MM.1S (cell line): ENCODE measurements around the gene RELL1.

Experiments used
- DNase-seq: peaks from one replicate; pipeline ENCODE4 v3.0.0-alpha.2; 2015
- H2AFZ ChIP-seq: fragments of 300-600 bp; sonication (generic); 2 replicates; pipeline ENCODE4 v1.6.0; 2016; ENCODE audit warnings: antibody characterized with exemption, low read length
- H3F3A ChIP-seq: fragments of 300-600 bp; sonication (generic); 2 replicates; pipeline ENCODE4 v1.6.1; 2016; ENCODE audit warnings: mild to moderate bottlenecking, antibody characterized with exemption, low read length, moderate library complexity, mixed read lengths; ENCODE audit not compliant: insufficient read depth
- H3K27ac ChIP-seq: fragments of 300-600 bp; sonication (generic); 2 replicates; pipeline ENCODE4 v1.5.1; 2016; ENCODE audit warnings: mild to moderate bottlenecking, low read length
- H3K27me3 ChIP-seq: fragments of 300-600 bp; sonication (generic); replicated peaks from 2 replicates; pipeline ENCODE4 v1.6.0; 2016; ENCODE audit warnings: low read length; ENCODE audit not compliant: insufficient read depth
- H3K36me3 ChIP-seq: fragments of 300-600 bp; sonication (generic); replicated peaks from 2 replicates; pipeline ENCODE4 v1.6.1; 2016; ENCODE audit warnings: mild to moderate bottlenecking, low read length, mixed read lengths; ENCODE audit not compliant: insufficient read depth
- H3K4me1 ChIP-seq: fragments of 300-600 bp; sonication (generic); 2 replicates; pipeline ENCODE4 v1.6.1; 2016; ENCODE audit warnings: low read length, mixed read lengths
- H3K4me2 ChIP-seq: fragments of 300-600 bp; sonication (generic); 2 replicates; pipeline ENCODE4 v1.6.0; 2016; ENCODE audit warnings: low read depth, low read length
- H3K4me3 ChIP-seq: fragments of 300-600 bp; sonication (generic); 2 replicates; pipeline ENCODE4 v1.5.1; 2016; ENCODE audit warnings: low read length, mixed read lengths
- H3K79me2 ChIP-seq: fragments of 300-600 bp; sonication (generic); 2 replicates; pipeline ENCODE4 v1.6.1; 2016; ENCODE audit warnings: mixed run types, low read length, mixed read lengths
- H3K9ac ChIP-seq: fragments of 300-600 bp; sonication (generic); 2 replicates; pipeline ENCODE4 v1.6.1; 2016; ENCODE audit warnings: low read length, mixed read lengths
- H3K9me2 ChIP-seq: fragments of 300-600 bp; sonication (generic); replicated peaks from 2 replicates; pipeline ENCODE4 v1.6.1; 2016; ENCODE audit warnings: mild to moderate bottlenecking, low read length, mixed read lengths; ENCODE audit not compliant: insufficient read depth
- H3K9me3 ChIP-seq: fragments of 300-600 bp; sonication (generic); replicated peaks from 2 replicates; pipeline ENCODE4 v1.6.1; 2016; ENCODE audit warnings: mild to moderate bottlenecking, low read length, mixed read lengths; ENCODE audit not compliant: insufficient read depth
- H4K20me1 ChIP-seq: fragments of 300-600 bp; sonication (generic); 2 replicates; pipeline ENCODE4 v1.6.1; 2016; ENCODE audit warnings: mild to moderate bottlenecking, low read length, moderate library complexity, mixed read lengths; ENCODE audit not compliant: insufficient read depth
- CTCF ChIP-seq: fragments of 300-600 bp; sonication (generic); IDR thresholded peaks from 2 replicates; pipeline ENCODE4 v1.5.1; 2016; ENCODE audit warnings: antibody characterized with exemption, low read length, mixed read lengths
- EZH2 ChIP-seq: fragments of 300-600 bp; sonication (generic); optimal IDR thresholded peaks from 2 replicates; pipeline ENCODE3; 2017; ENCODE audit warnings: low read depth, mild to moderate bottlenecking, antibody characterized with exemption, low read length, mixed read lengths
- EZH2phosphoT487 ChIP-seq: fragments of 300-600 bp; sonication (generic); IDR thresholded peaks from 2 replicates; pipeline ENCODE4 v1.6.1; 2018; ENCODE audit warnings: antibody characterized with exemption, low read length

The RELL1 gene

DNA sequence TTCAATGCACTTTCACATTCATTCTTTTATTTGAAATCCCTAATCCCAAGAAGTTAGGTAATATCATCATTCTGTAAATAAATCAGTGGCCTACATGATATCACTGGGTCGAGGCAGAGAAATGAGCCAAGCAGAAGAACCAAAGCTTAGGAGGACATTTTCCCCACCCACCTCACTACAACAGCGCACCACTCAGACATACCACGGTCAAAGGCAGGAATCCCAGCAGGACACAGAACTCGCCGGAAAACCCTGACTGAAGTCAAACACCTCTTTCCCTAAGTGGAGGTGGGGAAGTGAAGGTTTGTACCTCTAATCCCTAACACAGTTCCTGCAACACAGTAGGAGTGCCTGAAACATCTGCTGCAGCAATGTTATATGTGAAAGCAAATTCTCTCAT, 21.5 kb downstream of the RELL1 start:
- Histone ChIP-seq H3K27ac (no peak overlapping the region), H4K20me1 (no peaks in the 10 kb centered on the region)

GRCh38 chr4:37663552-37663951, 22.6 kb downstream of the RELL1 start:
- H3K4me1 ChIP-seq = peaks cover 12% of the 10 kb centered on the region

More for the DNA sequence above, 21.5 kb downstream of the RELL1 start:
- no peak overlapping the region for H2AFZ ChIP-seq
- no peaks in the 10 kb centered on the region for H3K27me3 ChIP-seq
- H3K4me1 ChIP-seq = peaks cover 12% of the 10 kb centered on the region
- H3K9ac ChIP-seq = no peak overlapping the region
- H3F3A ChIP-seq = no peaks in the 10 kb centered on the region
- TF ChIP-seq EZH2phosphoT487 (no peak), EZH2 (no peak), CTCF (no peak)
- no peak overlapping the region for H3K4me2 ChIP-seq
- no peaks in the 10 kb centered on the region for H3K36me3 ChIP-seq
- H3K9me3 ChIP-seq = no peaks in the 10 kb centered on the region
- H3K79me2 ChIP-seq = peaks cover 72% of the 10 kb centered on the region
- no peaks in the 10 kb centered on the region for H3K9me2 ChIP-seq
- H3K4me3 ChIP-seq = no peak overlapping the region
- no peak for DNase-seq

DNA sequence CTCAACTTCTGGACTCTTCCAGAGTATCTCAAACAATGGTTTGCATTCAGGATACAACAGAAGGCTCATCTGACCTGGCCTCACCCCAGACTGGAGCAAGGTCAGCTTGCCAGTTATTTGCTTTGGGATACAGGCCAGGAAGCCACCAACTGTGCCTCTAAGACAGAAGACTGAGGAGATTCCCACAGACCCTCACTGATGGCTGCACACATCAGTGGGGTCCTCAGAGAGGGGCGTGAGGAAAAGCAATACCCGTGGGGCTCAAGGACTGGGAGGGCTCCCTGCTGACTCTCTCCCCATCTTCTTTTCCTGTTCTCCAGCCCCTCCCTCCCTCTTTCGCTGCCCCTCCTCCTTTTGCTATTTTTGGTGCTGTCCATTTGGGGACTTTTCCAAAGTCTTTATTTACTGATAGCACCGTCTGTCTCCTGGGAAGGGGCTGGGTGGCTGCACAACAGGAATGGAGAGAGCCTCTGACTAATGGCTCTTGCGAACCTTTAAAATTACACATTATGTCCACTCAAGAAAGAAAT, 23.2 kb downstream of the RELL1 start:
- Histone ChIP-seq H3K27ac (no peak overlapping the region; the same call in 1 of the 2 replicates), H3K4me1 (peaks cover 12% of the 10 kb centered on the region), H2AFZ (no peak overlapping the region), H3K9ac (no peak overlapping the region), H3K9me3 (no peaks in the 10 kb centered on the region), H3K4me3 (no peak overlapping the region), H3K4me2 (no peak overlapping the region), H3F3A (no peaks in the 10 kb centered on the region), H4K20me1 (no peaks in the 10 kb centered on the region), H3K79me2 (peaks cover 89% of the 10 kb centered on the region), H3K27me3 (no peaks in the 10 kb centered on the region), H3K36me3 (no peaks in the 10 kb centered on the region), H3K9me2 (no peaks in the 10 kb centered on the region)
- DNase-seq = no peak
- TF ChIP-seq CTCF (no peak), EZH2phosphoT487 (no peak), EZH2 (no peak)

More at GRCh38 chr4:37663552-37663951, 22.6 kb downstream of the RELL1 start:
- no peak overlapping the region for H3K4me3 ChIP-seq
- no peak overlapping the region for H3K27ac ChIP-seq
- H3F3A ChIP-seq = no peaks in the 10 kb centered on the region
- no peaks in the 10 kb centered on the region for H4K20me1 ChIP-seq
- DNase-seq = no peak
- H3K27me3 ChIP-seq = no peaks in the 10 kb centered on the region
- no peak overlapping the region for H2AFZ ChIP-seq
- H3K9ac ChIP-seq = no peak overlapping the region
- H3K79me2 ChIP-seq = peaks cover 83% of the 10 kb centered on the region
- H3K36me3 ChIP-seq = no peaks in the 10 kb centered on the region
- H3K4me2 ChIP-seq = no peak overlapping the region
- no peaks in the 10 kb centered on the region for H3K9me2 ChIP-seq
- no peaks in the 10 kb centered on the region for H3K9me3 ChIP-seq
- TF ChIP-seq CTCF (no peak), EZH2phosphoT487 (no peak), EZH2 (no peak)
